Activated gamma-delta T cell treated with anti-CD3 and anti-CD28 coated beads, Interleukin-2, amount 50 U/mL, for 16 hours (primary cell): ENCODE measurements around the gene MEGF11.

ENCODE experiments used
- DNase-seq: peaks from one replicate; pipeline ENCODE4 v3.0.0-alpha.2; 2020; ENCODE audit warnings: low read depth

Gene MEGF11

GRCh38 chr15:65847989-65848388 is 405.6 kb downstream of the MEGF11 start:
- DNase-seq, result no peak

GRCh38 chr15:65845826-65846519 is 407.6 kb downstream of the MEGF11 start:
- no peak for DNase-seq
